ENCODE measurements around the gene ARMC7. TPM values are rescaled to one million over a fixed set of nuclear protein-coding genes. Genes with fewer than 3 reads are reported as not detected.

The ARMC7 gene
- total and polyA plus RNA-seq, 2 of the 13 experiments (the other 11 are each of a cell fraction or from before 2014, with no cell fraction given): 3.9 to 4.2 TPM

DNA sequence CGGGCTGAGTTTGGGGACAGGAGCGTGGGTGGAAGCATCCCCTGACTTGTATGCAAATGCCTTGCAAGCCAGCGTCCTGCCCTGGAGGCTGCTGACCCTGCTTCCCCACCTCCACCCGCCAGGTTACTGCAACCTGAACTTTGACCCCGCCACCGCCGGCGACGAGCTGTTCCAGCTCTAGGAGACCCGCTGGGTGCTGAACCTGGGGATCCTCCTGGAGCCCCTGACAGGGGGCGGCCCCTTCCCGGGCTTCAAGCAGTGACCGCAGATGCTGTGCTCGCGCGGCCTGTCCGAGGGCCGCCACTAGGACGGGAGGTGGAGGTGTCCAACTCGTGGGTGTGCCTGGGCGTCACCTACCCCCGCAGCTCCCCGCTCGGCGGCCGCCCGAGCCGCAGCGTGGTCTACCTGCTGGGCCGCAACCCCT is 32.7 kb upstream of the ARMC7 start (continued):
- TF ChIP-seq, protein P1, sequence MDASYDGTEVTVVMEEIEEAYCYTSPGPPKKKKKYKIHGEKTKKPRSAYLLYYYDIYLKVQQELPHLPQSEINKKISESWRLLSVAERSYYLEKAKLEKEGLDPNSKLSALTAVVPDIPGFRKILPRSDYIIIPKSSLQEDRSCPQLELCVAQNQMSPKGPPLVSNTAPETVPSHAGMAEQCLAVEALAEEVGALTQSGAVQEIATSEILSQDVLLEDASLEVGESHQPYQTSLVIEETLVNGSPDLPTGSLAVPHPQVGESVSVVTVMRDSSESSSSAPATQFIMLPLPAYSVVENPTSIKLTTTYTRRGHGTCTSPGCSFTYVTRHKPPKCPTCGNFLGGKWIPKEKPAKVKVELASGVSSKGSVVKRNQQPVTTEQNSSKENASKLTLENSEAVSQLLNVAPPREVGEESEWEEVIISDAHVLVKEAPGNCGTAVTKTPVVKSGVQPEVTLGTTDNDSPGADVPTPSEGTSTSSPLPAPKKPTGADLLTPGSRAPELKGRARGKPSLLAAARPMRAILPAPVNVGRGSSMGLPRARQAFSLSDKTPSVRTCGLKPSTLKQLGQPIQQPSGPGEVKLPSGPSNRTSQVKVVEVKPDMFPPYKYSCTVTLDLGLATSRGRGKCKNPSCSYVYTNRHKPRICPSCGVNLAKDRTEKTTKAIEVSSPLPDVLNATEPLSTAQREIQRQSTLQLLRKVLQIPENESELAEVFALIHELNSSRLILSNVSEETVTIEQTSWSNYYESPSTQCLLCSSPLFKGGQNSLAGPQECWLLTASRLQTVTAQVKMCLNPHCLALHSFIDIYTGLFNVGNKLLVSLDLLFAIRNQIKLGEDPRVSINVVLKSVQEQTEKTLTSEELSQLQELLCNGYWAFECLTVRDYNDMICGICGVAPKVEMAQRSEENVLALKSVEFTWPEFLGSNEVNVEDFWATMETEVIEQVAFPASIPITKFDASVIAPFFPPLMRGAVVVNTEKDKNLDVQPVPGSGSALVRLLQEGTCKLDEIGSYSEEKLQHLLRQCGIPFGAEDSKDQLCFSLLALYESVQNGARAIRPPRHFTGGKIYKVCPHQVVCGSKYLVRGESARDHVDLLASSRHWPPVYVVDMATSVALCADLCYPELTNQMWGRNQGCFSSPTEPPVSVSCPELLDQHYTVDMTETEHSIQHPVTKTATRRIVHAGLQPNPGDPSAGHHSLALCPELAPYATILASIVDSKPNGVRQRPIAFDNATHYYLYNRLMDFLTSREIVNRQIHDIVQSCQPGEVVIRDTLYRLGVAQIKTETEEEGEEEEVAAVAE (CRISPR knock-in tag; IDR thresholded peaks at IDR 0.05; ENCODE audit: borderline replicate concordance): no peak
- TF ChIP-seq, protein P2, sequence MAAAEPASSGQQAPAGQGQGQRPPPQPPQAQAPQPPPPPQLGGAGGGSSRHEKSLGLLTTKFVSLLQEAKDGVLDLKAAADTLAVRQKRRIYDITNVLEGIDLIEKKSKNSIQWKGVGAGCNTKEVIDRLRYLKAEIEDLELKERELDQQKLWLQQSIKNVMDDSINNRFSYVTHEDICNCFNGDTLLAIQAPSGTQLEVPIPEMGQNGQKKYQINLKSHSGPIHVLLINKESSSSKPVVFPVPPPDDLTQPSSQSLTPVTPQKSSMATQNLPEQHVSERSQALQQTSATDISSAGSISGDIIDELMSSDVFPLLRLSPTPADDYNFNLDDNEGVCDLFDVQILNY (CRISPR knock-in tag; conservative IDR thresholded peaks at IDR 0.05): no peak
- TF ChIP-seq ATRX (CRISPR knock-in tag; IDR thresholded peaks at IDR 0.05; ENCODE audit: borderline replicate concordance): no peak
- TF ChIP-seq ZNF205 (CRISPR knock-in tag; IDR thresholded peaks at IDR 0.05): no peak
- no peak for TF ChIP-seq ZNF766 (CRISPR knock-in tag; IDR thresholded peaks at IDR 0.05; ENCODE audit: borderline replicate concordance)
- no peak for TF ChIP-seq CHD2 (IDR thresholded peaks at IDR 0.05; ENCODE audit: low read depth, low read length)
- TF ChIP-seq FOXK2 (IDR thresholded peaks at IDR 0.05): no peak
- TF ChIP-seq ZNF737 (CRISPR knock-in tag; IDR thresholded peaks at IDR 0.05; ENCODE audit: borderline replicate concordance): no peak
- peak; percentile 67; the same call in 1 of the 2 replicates for TF ChIP-seq ETV5 (CRISPR knock-in tag; IDR thresholded peaks at IDR 0.05; ENCODE audit: borderline replicate concordance)
- peak; percentile 41; the same call in 1 of the 2 replicates for TF ChIP-seq MYC (CRISPR knock-in tag; IDR thresholded peaks at IDR 0.05; ENCODE audit: borderline replicate concordance)
- no peak for TF ChIP-seq ZNF879 (CRISPR knock-in tag; IDR thresholded peaks at IDR 0.05)
- TF ChIP-seq, protein P3, sequence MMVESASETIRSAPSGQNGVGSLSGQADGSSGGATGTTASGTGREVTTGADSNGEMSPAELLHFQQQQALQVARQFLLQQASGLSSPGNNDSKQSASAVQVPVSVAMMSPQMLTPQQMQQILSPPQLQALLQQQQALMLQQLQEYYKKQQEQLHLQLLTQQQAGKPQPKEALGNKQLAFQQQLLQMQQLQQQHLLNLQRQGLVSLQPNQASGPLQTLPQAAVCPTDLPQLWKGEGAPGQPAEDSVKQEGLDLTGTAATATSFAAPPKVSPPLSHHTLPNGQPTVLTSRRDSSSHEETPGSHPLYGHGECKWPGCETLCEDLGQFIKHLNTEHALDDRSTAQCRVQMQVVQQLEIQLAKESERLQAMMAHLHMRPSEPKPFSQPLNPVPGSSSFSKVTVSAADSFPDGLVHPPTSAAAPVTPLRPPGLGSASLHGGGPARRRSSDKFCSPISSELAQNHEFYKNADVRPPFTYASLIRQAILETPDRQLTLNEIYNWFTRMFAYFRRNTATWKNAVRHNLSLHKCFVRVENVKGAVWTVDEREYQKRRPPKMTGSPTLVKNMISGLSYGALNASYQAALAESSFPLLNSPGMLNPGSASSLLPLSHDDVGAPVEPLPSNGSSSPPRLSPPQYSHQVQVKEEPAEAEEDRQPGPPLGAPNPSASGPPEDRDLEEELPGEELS (CRISPR knock-in tag; IDR thresholded peaks at IDR 0.05): peak; percentile 74
- no peak for TF ChIP-seq CENPX (CRISPR knock-in tag; IDR thresholded peaks at IDR 0.05)
- TF ChIP-seq, protein P4, sequence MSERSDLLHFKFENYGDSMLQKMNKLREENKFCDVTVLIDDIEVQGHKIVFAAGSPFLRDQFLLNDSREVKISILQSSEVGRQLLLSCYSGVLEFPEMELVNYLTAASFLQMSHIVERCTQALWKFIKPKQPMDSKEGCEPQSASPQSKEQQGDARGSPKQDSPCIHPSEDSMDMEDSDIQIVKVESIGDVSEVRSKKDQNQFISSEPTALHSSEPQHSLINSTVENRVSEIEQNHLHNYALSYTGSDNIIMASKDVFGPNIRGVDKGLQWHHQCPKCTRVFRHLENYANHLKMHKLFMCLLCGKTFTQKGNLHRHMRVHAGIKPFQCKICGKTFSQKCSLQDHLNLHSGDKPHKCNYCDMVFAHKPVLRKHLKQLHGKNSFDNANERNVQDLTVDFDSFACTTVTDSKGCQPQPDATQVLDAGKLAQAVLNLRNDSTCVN (CRISPR knock-in tag; IDR thresholded peaks at IDR 0.05; ENCODE audit: borderline replicate concordance): no peak; the same call in 1 of the 2 replicates
- no peak for TF ChIP-seq ZNF577 (CRISPR knock-in tag; IDR thresholded peaks at IDR 0.05; ENCODE audit: borderline replicate concordance, low read depth)
- TF ChIP-seq, protein P5, sequence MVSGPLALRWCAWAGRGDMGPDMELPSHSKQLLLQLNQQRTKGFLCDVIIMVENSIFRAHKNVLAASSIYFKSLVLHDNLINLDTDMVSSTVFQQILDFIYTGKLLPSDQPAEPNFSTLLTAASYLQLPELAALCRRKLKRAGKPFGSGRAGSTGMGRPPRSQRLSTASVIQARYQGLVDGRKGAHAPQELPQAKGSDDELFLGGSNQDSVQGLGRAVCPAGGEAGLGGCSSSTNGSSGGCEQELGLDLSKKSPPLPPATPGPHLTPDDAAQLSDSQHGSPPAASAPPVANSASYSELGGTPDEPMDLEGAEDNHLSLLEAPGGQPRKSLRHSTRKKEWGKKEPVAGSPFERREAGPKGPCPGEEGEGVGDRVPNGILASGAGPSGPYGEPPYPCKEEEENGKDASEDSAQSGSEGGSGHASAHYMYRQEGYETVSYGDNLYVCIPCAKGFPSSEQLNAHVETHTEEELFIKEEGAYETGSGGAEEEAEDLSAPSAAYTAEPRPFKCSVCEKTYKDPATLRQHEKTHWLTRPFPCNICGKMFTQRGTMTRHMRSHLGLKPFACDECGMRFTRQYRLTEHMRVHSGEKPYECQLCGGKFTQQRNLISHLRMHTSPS (CRISPR knock-in tag; IDR thresholded peaks at IDR 0.05; ENCODE audit: low read depth): no peak
- TF ChIP-seq MLLT10 (CRISPR knock-in tag; IDR thresholded peaks at IDR 0.05): no peak
